Stomach (tissue), 9 donors: ENCODE data around the gene SFXN5. TPM values are rescaled to one million over a fixed set of nuclear protein-coding genes. Genes with fewer than 3 reads are reported as not detected.

Experiments used
- DNase-seq, 2 donors: peaks; one replicate each; pipeline versions ENCODE4 v3.0.0 to v3.0.0-alpha.2; 2013 to 2019
- H3K27ac ChIP-seq, 5 donors: fragments of 200-600 bp in 4 of 5; sonication (generic) in 4 of 5; one replicate each; pipeline ENCODE4 v1.5.1; 2013 to 2019; ENCODE audit warnings: mild to moderate bottlenecking in 1 of 5, moderate library complexity in 1 of 5
- H3K27me3 ChIP-seq, 3 donors: fragments of 200-600 bp; sonication (generic); one replicate each; pipeline ENCODE4 v1.5.1; 2017 to 2019; ENCODE audit warnings: mixed run types in 1 of 3
- H3K36me3 ChIP-seq, 4 donors: fragments of 200-600 bp; sonication (generic); 1 replicate in 3 of 4; 2 replicates in 1 of 4; pipeline ENCODE4 v1.5.1; 2016 to 2019
- H3K4me1 ChIP-seq, 4 donors: fragments of 200-600 bp; sonication (generic); one replicate each; pipeline ENCODE4 v1.5.1; 2016 to 2019
- H3K4me3 ChIP-seq, 4 donors: fragments of 200-600 bp; sonication (generic) in 3 of 4; one replicate each; pipeline ENCODE4 v1.5.1; 2016 to 2019; ENCODE audit warnings: mild to moderate bottlenecking in 1 of 4
- H3K9me3 ChIP-seq, 4 donors: fragments of 200-600 bp; sonication (generic); one replicate each; pipeline ENCODE4 v1.5.1; 2016 to 2019
- CTCF ChIP-seq, 7 experiments: fragments of 450-650 bp in 4 of 7; fragments of 200-600 bp in 3 of 7; sonication (generic) in 3 of 7; IDR thresholded peaks; one replicate each; pipeline ENCODE4 v1.5.1; 2016 to 2019; ENCODE audit warnings: antibody characterized with exemption in 7 of 7, control low read depth in 2 of 7, mild to moderate bottlenecking in 1 of 7
- EP300 ChIP-seq: sonication (generic); formaldehyde crosslinking; IDR thresholded peaks from one replicate; pipeline ENCODE4 v1.6.1; 2017; ENCODE audit warnings: antibody characterized with exemption
- POLR2A ChIP-seq, 4 donors: fragments of 450-650 bp; IDR thresholded peaks; one replicate each; pipeline ENCODE4 v1.6.1; 2016; ENCODE audit warnings: antibody characterized with exemption in 4 of 4, control low read depth in 2 of 4, mild to moderate bottlenecking in 1 of 4, moderate library complexity in 1 of 4
- POLR2AphosphoS5 ChIP-seq, 3 donors: sonication (generic); formaldehyde crosslinking; IDR thresholded peaks; one replicate each; pipeline ENCODE4 v1.6.1; 2016; ENCODE audit warnings: antibody characterized with exemption in 3 of 3
- WGBS, 5 donors: extraction: QIAGEN DNeasy Blood & Tissue Kit in 3 of 5; methylation state at CpG; one replicate each; pipeline versions ENCODE4 v1.1.5 to v1.1.7; 2013 to 2018; 5-methylcytosine and 5-hydroxymethylcytosine counted together
- intact Hi-C: fragments of 100-400 bp; cut with DNase I; formaldehyde crosslinking; loops from one replicate; pipeline ENCODE4 v1.15.1; 2023; ENCODE audit warnings: low total_unique reads
- polyA plus RNA-seq, 3 donors: library from polyadenylated mRNA; stranded (reverse); fragments of 200-250 nt; gene quantifications; one replicate each; pipeline ENCODE4 v1.2.3, GENCODE V29; 2013
- total RNA-seq, 5 donors: library from RNA; depleted of rRNA; stranded (reverse); fragments of >200 nt; gene quantifications; one replicate each; pipeline versions ENCODE4 v1.1.0 to v1.2.3, GENCODE V29; 2014 to 2016
- donor health status: healthy with polysubstance abuse.
- donor health status: Bipolar disorder and iron deficiency.
- donor health status: healthy.

SFXN5 gene
- total and polyA plus RNA-seq, 8 donors = 2.7 to 118 (median 17.2) TPM

GRCh38 chr2:72945450-72946019 lies 126.0 kb downstream of the SFXN5 start:
- Histone ChIP-seq H3K27ac (no peak overlapping the region), H3K9me3 (no peaks in the 10 kb centered on the region), H3K36me3 (peaks cover 0 to 32% (median 26%) of the 10 kb centered on the region in 4 donors), H3K27me3 (no peaks in the 10 kb centered on the region), H3K4me1 (no peaks in the 10 kb centered on the region), H3K4me3 (no peak overlapping the region)
- intact Hi-C loops = no loop called here
- DNase-seq = no peak
- WGBS, 5 donors = 89 to 95% (median 94%) methylated on average over 9 of the region's 9 CpGs
- TF ChIP-seq EP300 (no peak), POLR2A (IDR thresholded peaks at IDR 0.05) (no peak), CTCF (IDR thresholded peaks at IDR 0.05) (no peak), POLR2AphosphoS5 (IDR thresholded peaks at IDR 0.05) (no peak)

GRCh38 chr2:72944804-72945449 lies 126.6 kb downstream of the SFXN5 start:
- Histone ChIP-seq H3K27ac (no peak overlapping the region), H3K36me3 (peaks cover 0 to 32% (median 26%) of the 10 kb centered on the region in 4 donors), H3K4me3 (no peak overlapping the region), H3K9me3 (no peaks in the 10 kb centered on the region), H3K27me3 (no peaks in the 10 kb centered on the region), H3K4me1 (no peaks in the 10 kb centered on the region)
- no peak for DNase-seq
- no peak for TF ChIP-seq CTCF (IDR thresholded peaks at IDR 0.05)
- TF ChIP-seq POLR2A (IDR thresholded peaks at IDR 0.05) = no peak
- TF ChIP-seq POLR2AphosphoS5 (IDR thresholded peaks at IDR 0.05) = no peak
- no peak for TF ChIP-seq EP300
- WGBS, 5 donors = 91 to 95% (median 94%) methylated on average over 15 to 16 of the region's 16 CpGs
- intact Hi-C loops = no loop called here

- DNase-seq = no peak
- no peaks in the 10 kb centered on the region for H3K4me1 ChIP-seq
- intact Hi-C loops = no loop called here
These were observed 127.7 kb downstream of the SFXN5 start for GRCh38 chr2:72943540-72944395.

More at GRCh38 chr2:72943540-72944395, 127.7 kb downstream of the SFXN5 start:
- H3K27ac ChIP-seq = no peak overlapping the region
- WGBS, 5 donors = 77 to 91% (median 89%) methylated on average over 6 to 7 of the region's 7 CpGs
- TF ChIP-seq POLR2AphosphoS5 (IDR thresholded peaks at IDR 0.05) = no peak
- TF ChIP-seq POLR2A (IDR thresholded peaks at IDR 0.05) = no peak
- TF ChIP-seq CTCF (IDR thresholded peaks at IDR 0.05) = no peak
- no peak for TF ChIP-seq EP300
- peaks cover 0 to 32% (median 26%) of the 10 kb centered on the region in 4 donors for H3K36me3 ChIP-seq
- no peaks in the 10 kb centered on the region for H3K9me3 ChIP-seq
- no peak overlapping the region for H3K4me3 ChIP-seq
- H3K27me3 ChIP-seq = no peaks in the 10 kb centered on the region
